CMK (cell line): ENCODE measurements around the gene RPS6KL1.
A peak's percentile ranks its signal among the peaks of the same experiment; 100 is the strongest.

Experiments used
- DNase-seq: peaks from one replicate; pipeline ENCODE4 v3.0.0-alpha.2; 2010; ENCODE audit warnings: low read depth

The RPS6KL1 gene

GRCh38 chr14:74922752-74923401 lies at the start of gene RPS6KL1:
Gene RPS6KL1 (minus strand): TSS chr14:74923260. CDS start chr14:74921541, 1,719 bp downstream.
- peak; percentile 65 for DNase-seq

- no peak for DNase-seq
Observed at GRCh38 chr14:74968811-74969210, 45.8 kb upstream of the RPS6KL1 start.

GRCh38 chr14:74965486-74966153 lies 42.6 kb upstream of the RPS6KL1 start:
- DNase-seq: no peak

GRCh38 chr14:74964787-74965485 lies 41.9 kb upstream of the RPS6KL1 start:
- DNase-seq: no peak

GRCh38 chr14:74963705-74964271 lies 40.7 kb upstream of the RPS6KL1 start:
- DNase-seq: no peak

- DNase-seq: no peak
Observed at GRCh38 chr14:74963178-74963704, 40.2 kb upstream of the RPS6KL1 start.

- DNase-seq: no peak
Observed at GRCh38 chr14:74962493-74962892, 39.4 kb upstream of the RPS6KL1 start.

- DNase-seq: no peak
Observed at GRCh38 chr14:74962046-74962445, 39.0 kb upstream of the RPS6KL1 start.

- DNase-seq: no peak
Observed at GRCh38 chr14:74961238-74961911, 38.3 kb upstream of the RPS6KL1 start.

GRCh38 chr14:74960736-74961135 lies 37.7 kb upstream of the RPS6KL1 start:
- no peak for DNase-seq

- no peak for DNase-seq
Observed at GRCh38 chr14:74959596-74960180, 36.6 kb upstream of the RPS6KL1 start.

GRCh38 chr14:74956280-74957072 lies 33.4 kb upstream of the RPS6KL1 start:
- no peak for DNase-seq

- no peak for DNase-seq
Observed at GRCh38 chr14:74956027-74956279, 32.9 kb upstream of the RPS6KL1 start.

GRCh38 chr14:74955229-74956026 lies 32.4 kb upstream of the RPS6KL1 start, which contains the start of gene PGF:
Gene PGF (minus strand): TSS chr14:74955597. CDS start chr14:74955242, 355 bp downstream.
- DNase-seq: no peak

GRCh38 chr14:74954947-74955228 lies 31.8 kb upstream of the RPS6KL1 start:
- DNase-seq: no peak

GRCh38 chr14:74954232-74954946 lies 31.3 kb upstream of the RPS6KL1 start:
- DNase-seq: no peak

GRCh38 chr14:74953686-74954085 lies 30.6 kb upstream of the RPS6KL1 start:
- no peak for DNase-seq

- no peak for DNase-seq
Observed at GRCh38 chr14:74952697-74953484, 29.8 kb upstream of the RPS6KL1 start.

GRCh38 chr14:74952180-74952665 lies 29.2 kb upstream of the RPS6KL1 start:
- DNase-seq: no peak
